Fibroblast of villous mesenchyme (primary cell): ENCODE measurements around the gene METTL15. TPM values are rescaled to one million over a fixed set of nuclear protein-coding genes. Genes with fewer than 3 reads are reported as not detected.
"Not testable (repeated sequence)": the region's sequence is repeated elsewhere in the genome, so short reads cannot be mapped to it uniquely, and the experiment has no call there.

Experiments used
- DNase-seq: peaks from one replicate; pipeline ENCODE4 v3.0.0-alpha.2; 2010; ENCODE audit warnings: low read depth
- H3K4me3 ChIP-seq: 2 replicates; pipeline ENCODE4 v1.5.1; 2011; ENCODE audit warnings: low read depth, mild to moderate bottlenecking, low read length
- CTCF ChIP-seq: IDR thresholded peaks from 2 replicates; pipeline ENCODE4 v1.5.1; 2012; ENCODE audit warnings: low read depth, mild to moderate bottlenecking, low read length; ENCODE audit not compliant: insufficient read depth
- total RNA-seq: library from RNA; depleted of rRNA; stranded (reverse); fragments of >200 nt; gene quantifications from 2 replicates; pipeline ENCODE4 v1.2.3, GENCODE V29; 2012

The METTL15 gene
- total RNA-seq, 1 donor, result 28.1 TPM

- no peak overlapping the region for H3K4me3 ChIP-seq
- no peak for TF ChIP-seq CTCF
- DNase-seq, result peak; percentile 43
Observed at GRCh38 chr11:28176351-28176750, 68.2 kb downstream of the METTL15 start.

GRCh38 chr11:28195449-28195848 is 87.3 kb downstream of the METTL15 start:
- TF ChIP-seq CTCF, result no peak
- no peak for DNase-seq

GRCh38 chr11:28209906-28210305 is 101.7 kb downstream of the METTL15 start:
- no peak overlapping the region for H3K4me3 ChIP-seq
- no peak for TF ChIP-seq CTCF
- peak; percentile 34 for DNase-seq

More at GRCh38 chr11:28195449-28195848, 87.3 kb downstream of the METTL15 start:
- no peak overlapping the region for H3K4me3 ChIP-seq

- H3K4me3 ChIP-seq, DNase-seq: not testable (repeated sequence)
Observed at GRCh38 chr11:28222063-28222462, 113.9 kb downstream of the METTL15 start.

GRCh38 chr11:28223577-28223976 is 115.4 kb downstream of the METTL15 start:
- no peak overlapping the region for H3K4me3 ChIP-seq

GRCh38 chr11:28223994-28224393 is 115.8 kb downstream of the METTL15 start:
- no peak for DNase-seq
- TF ChIP-seq CTCF, result no peak
- no peak overlapping the region for H3K4me3 ChIP-seq

More at GRCh38 chr11:28223577-28223976, 115.4 kb downstream of the METTL15 start:
- DNase-seq, result no peak
- TF ChIP-seq CTCF, result no peak

GRCh38 chr11:28227460-28227859 is 119.3 kb downstream of the METTL15 start:
- DNase-seq, result no peak
- no peak overlapping the region for H3K4me3 ChIP-seq
- TF ChIP-seq CTCF, result no peak
